HepG2 (cell line): ENCODE data around the gene IGSF21. TPM values are rescaled to one million over a fixed set of nuclear protein-coding genes. Genes with fewer than 3 reads are reported as not detected.

Experiments used
- ATAC-seq: fragments of 200-7000 bp; cut with Tn5 transposase; 3 replicates; pipeline ENCODE4 v1.9.1; 2020; ENCODE audit warnings: mild to moderate bottlenecking, moderate library complexity
- BruUV-seq: library from RNA; stranded (reverse); fragments of 400-500 nt; replicated peaks from 2 replicates; lab custom pipeline; 2021; lab: Mats Ljungman, UMichigan
- CTCF ChIA-PET: fragments of 300-600 bp; formaldehyde crosslinking; extraction: SDS; loops from one replicate; lab custom pipeline; 2021; ENCODE audit warnings: low total read pairs, inconsistent platforms, low intra/inter-chr PET ratio; lab: Yijun Ruan, JAX
- POLR2A ChIA-PET: fragments of 350-600 bp; sonication (Branson Sonifier 250); formaldehyde crosslinking; loops from one replicate; lab custom pipeline; 2020; ENCODE audit warnings: antibody characterized with exemption, inconsistent platforms; lab: Yijun Ruan, JAX
- DNase-seq: peaks from one replicate; pipeline ENCODE4 v3.0.0-alpha.2; 2015; ENCODE audit warnings: low spot score
- FAIRE-seq: peaks from 3 replicates; lab custom pipeline; 2011; peaks lifted over from hg19 to GRCh38; lab: Jason Lieb, UNC
- H2AFZ ChIP-seq: one replicate; pipeline ENCODE4 v1.6.1; 2011; ENCODE audit warnings: low read length, inconsistent platforms
- H3K27ac ChIP-seq: fragments of 300-600 bp; 3 replicates; pipeline ENCODE4 v1.8.0; 2011; ENCODE audit warnings: mixed run types, mild to moderate bottlenecking, mixed read lengths, low read length, inconsistent platforms; ENCODE audit not compliant: insufficient read depth; ENCODE audit errors: extremely low read length
- H3K27me3 ChIP-seq, 2 experiments: fragments of 200-600 bp in 1 of 2; 2 replicates in 1 of 2; 3 replicates in 1 of 2; pipeline versions ENCODE4 v1.6.0 to v1.8.0; 2011; ENCODE audit warnings: low read length in 2 of 2, mild to moderate bottlenecking in 2 of 2, moderate library complexity in 2 of 2, inconsistent platforms in 1 of 2; ENCODE audit not compliant: insufficient read depth in 2 of 2, control insufficient read depth in 1 of 2
- H3K36me3 ChIP-seq, 2 experiments: fragments of 200-600 bp in 1 of 2; replicated peaks in 1 of 2; 2 replicates in 1 of 2; 3 replicates in 1 of 2; pipeline versions ENCODE4 v1.5.1 to v1.8.0; 2011; ENCODE audit warnings: low read length in 2 of 2, inconsistent platforms in 1 of 2; ENCODE audit not compliant: insufficient read depth in 2 of 2, control insufficient read depth in 1 of 2
- H3K4me1 ChIP-seq: 2 replicates; pipeline ENCODE4 v1.5.1; 2012; ENCODE audit warnings: low read length, inconsistent platforms; ENCODE audit not compliant: insufficient read depth
- H3K4me2 ChIP-seq: 2 replicates; pipeline ENCODE4 v1.6.0; 2011; ENCODE audit warnings: low read depth, low read length, inconsistent platforms
- H3K4me3 ChIP-seq, 3 experiments: fragments of 200-600 bp in 1 of 3; sonication (generic), shearing (Covaris generic) in 1 of 3; replicated peaks in 1 of 3; 2 replicates each; pipeline ENCODE4 v1.5.1; 2011 to 2016; ENCODE audit warnings: low read length in 3 of 3, inconsistent platforms in 2 of 3, low read depth in 2 of 3, mild to moderate bottlenecking in 2 of 3, control low read depth in 1 of 3, mixed read lengths in 1 of 3; ENCODE audit not compliant: insufficient read depth in 1 of 3
- H3K79me2 ChIP-seq: one replicate; pipeline ENCODE4 v1.6.1; 2011; ENCODE audit warnings: low read length, inconsistent platforms; ENCODE audit not compliant: insufficient read depth
- H3K9ac ChIP-seq: 2 replicates; pipeline ENCODE4 v1.6.0; 2011; ENCODE audit warnings: mild to moderate bottlenecking, low read depth, low read length, inconsistent platforms; ENCODE audit not compliant: insufficient read depth
- H3K9me3 ChIP-seq: 2 replicates; pipeline ENCODE4 v1.5.1; 2012; ENCODE audit warnings: mild to moderate bottlenecking, low read length
- H4K20me1 ChIP-seq: 2 replicates; pipeline ENCODE4 v1.6.0; 2011; ENCODE audit warnings: inconsistent platforms, mild to moderate bottlenecking, low read length, moderate library complexity; ENCODE audit not compliant: insufficient read depth
- CENPX ChIP-seq: sonication (generic); formaldehyde crosslinking; IDR thresholded peaks from 2 replicates; pipeline ENCODE4 v1.9.0; 2021; ENCODE audit warnings: mild to moderate bottlenecking, missing genetic modification reagents, moderate library complexity
- GTF3A ChIP-seq: sonication (generic); formaldehyde crosslinking; conservative IDR thresholded peaks from 2 replicates; pipeline ENCODE4 v1.4.0; 2020; ENCODE audit warnings: mild to moderate bottlenecking, missing genetic modification reagents
- KLF15 ChIP-seq: sonication (generic); formaldehyde crosslinking; IDR thresholded peaks from 2 replicates; pipeline ENCODE4 v1.8.1; 2023; ENCODE audit warnings: borderline replicate concordance, mild to moderate bottlenecking, inconsistent platforms, missing genetic modification reagents, mixed read lengths
- PAXIP1 ChIP-seq: sonication (generic); formaldehyde crosslinking; conservative IDR thresholded peaks from 2 replicates; pipeline ENCODE4 v1.4.0; 2020; ENCODE audit warnings: mild to moderate bottlenecking, missing genetic modification reagents, moderate library complexity
- SIN3B ChIP-seq: fragments of 150-350 bp; IDR thresholded peaks from 2 replicates; pipeline ENCODE4 v1.6.1; 2014; ENCODE audit warnings: low read length
- THAP11 ChIP-seq: IDR thresholded peaks from 2 replicates; pipeline ENCODE4 v1.6.1; 2016; ENCODE audit warnings: missing biosample characterization, missing genetic modification reagents
- TIGD3 ChIP-seq: sonication (generic); formaldehyde crosslinking; IDR thresholded peaks from 2 replicates; pipeline ENCODE4 v1.5.1; 2020; ENCODE audit warnings: mild to moderate bottlenecking, missing genetic modification reagents, borderline replicate concordance
- ZBTB14 ChIP-seq: sonication (generic); formaldehyde crosslinking; IDR thresholded peaks from 2 replicates; pipeline ENCODE4 v1.4.0; 2020; ENCODE audit warnings: missing genetic modification reagents
- ZKSCAN8 ChIP-seq: IDR thresholded peaks from 2 replicates; pipeline ENCODE4 v1.6.1; 2016; ENCODE audit warnings: borderline replicate concordance, missing genetic modification reagents, missing compliant biosample characterization
- ZNF20 ChIP-seq: sonication (generic); formaldehyde crosslinking; IDR thresholded peaks from 2 replicates; pipeline ENCODE4 v1.4.0; 2020; ENCODE audit warnings: mild to moderate bottlenecking, moderate library complexity, missing genetic modification reagents
- ZNF205 ChIP-seq: IDR thresholded peaks from 2 replicates; pipeline ENCODE4 v1.6.1; 2018; ENCODE audit warnings: missing biosample characterization, missing genetic modification reagents
- ZNF446 ChIP-seq: sonication (generic); formaldehyde crosslinking; IDR thresholded peaks from 2 replicates; pipeline ENCODE4 v1.5.0; 2020; ENCODE audit warnings: mild to moderate bottlenecking, missing genetic modification reagents
- ZNF7 ChIP-seq: IDR thresholded peaks from 2 replicates; pipeline ENCODE4 v1.6.1; 2016; ENCODE audit warnings: missing biosample characterization, missing genetic modification reagents
- ZNF841 ChIP-seq: sonication (generic); formaldehyde crosslinking; IDR thresholded peaks from 2 replicates; pipeline ENCODE4 v1.8.1; 2023; ENCODE audit warnings: missing genetic modification reagents, borderline replicate concordance
- WGBS: methylation state at CpG from one replicate; pipeline ENCODE4 v1.1.6; 2017; ENCODE audit warnings: low lambda C conversion rate; 5-methylcytosine and 5-hydroxymethylcytosine counted together
- in situ Hi-C: cut with HindIII; loops from 2 replicates; pipeline ENCODE4 v1.10.0; 2017; ENCODE audit warnings: low pct_unique_long_range_greater_than_20kb; ENCODE audit not compliant: extremely low pct_ligation_motif_present
- intact Hi-C: fragments of 100-400 bp; cut with micrococcal nuclease; formaldehyde crosslinking; loops from one replicate; pipeline ENCODE4 v1.10.0; 2022; ENCODE audit not compliant: unreplicated experiment
- polyA plus RNA-seq, 8 experiments: library from polyadenylated mRNA; depleted of rRNA in 3 of 8; stranded (reverse) in 7 of 8; unstranded in 1 of 8; fragments of >200 nt; fragmentation: Illumina TruSeq in 4 of 8; extraction: Trizol in 4 of 8; gene quantifications; 2 replicates each; pipeline versions ENCODE4 v1.2.1 to v1.2.3, GENCODE V29; 2011 to 2016; ENCODE audit warnings: low read depth in 4 of 8, missing spikeins in 1 of 8, mixed read lengths in 1 of 8; ENCODE audit not compliant: insufficient read depth in 1 of 8
- total RNA-seq, 5 experiments: library from RNA; depleted of rRNA; stranded (reverse); fragments of >200 nt; fragmentation: Illumina TruSeq; extraction: Trizol; gene quantifications; 2 replicates each; pipeline ENCODE4 v1.2.3, GENCODE V29; 2016; ENCODE audit warnings: low read depth in 1 of 5

The IGSF21 gene
- total and polyA plus RNA-seq, 2 of the 13 experiments (the other 11 are each of a cell fraction or from before 2014, with no cell fraction given), result not detected

GRCh38 chr1:18230321-18230720, 122.7 kb downstream of the IGSF21 start:
- no peaks in the 10 kb centered on the region for H3K36me3 ChIP-seq
- WGBS, result 34% methylated on average over 3 of the region's 6 CpGs
- H3K4me1 ChIP-seq, result no peaks in the 10 kb centered on the region
- intact Hi-C loops (no loop called here), in situ Hi-C loops (no loop called here)
- H3K27ac ChIP-seq, result no peak overlapping the region
- ChIA-PET POLR2A (no interaction called here), CTCF (no interaction called here)
- peaks cover 21% of the 10 kb centered on the region for H3K9me3 ChIP-seq
- H4K20me1 ChIP-seq, result no peaks in the 10 kb centered on the region
- no peaks in the 10 kb centered on the region for H3K79me2 ChIP-seq
- DNase-seq (no peak), ATAC-seq (no peak), FAIRE-seq (no peak)
- H3K27me3 ChIP-seq, result peaks cover 0 to 6% of the 10 kb centered on the region in 2 experiments; a peak in 4 of 5 replicates
- H3K4me2 ChIP-seq, result no peak overlapping the region
- H2AFZ ChIP-seq, result no peak overlapping the region
- H3K9ac ChIP-seq, result no peak overlapping the region
- no peak for TF ChIP-seq ZBTB14 (CRISPR knock-in tag)
- no peak overlapping the region for H3K4me3 ChIP-seq
- no TSS peak for BruUV-seq

GRCh38 chr1:18230840-18231239, 123.2 kb downstream of the IGSF21 start:
- in situ Hi-C loops, result no loop called here
- Histone ChIP-seq H3K4me3 (no peak overlapping the region), H3K9me3 (peaks cover 21% of the 10 kb centered on the region), H3K4me2 (no peak overlapping the region), H2AFZ (no peak overlapping the region), H3K27ac (no peak overlapping the region), H3K79me2 (no peaks in the 10 kb centered on the region), H3K4me1 (no peaks in the 10 kb centered on the region), H3K27me3 (peaks cover 0 to 3% of the 10 kb centered on the region in 2 experiments; a peak in 3 of 5 replicates), H3K36me3 (no peaks in the 10 kb centered on the region), H3K9ac (no peak overlapping the region), H4K20me1 (no peaks in the 10 kb centered on the region)
- FAIRE-seq (no peak), DNase-seq (no peak), ATAC-seq (no peak)
- BruUV-seq, result no TSS peak
- CTCF ChIA-PET, result no interaction called here
- POLR2A ChIA-PET, result no interaction called here
- intact Hi-C loops, result no loop called here
- 11% methylated on average over 9 of the region's 9 CpGs for WGBS
- TF ChIP-seq THAP11 (no peak), SIN3B (no peak), PAXIP1 (CRISPR knock-in tag) (no peak), ZNF841 (CRISPR knock-in tag) (no peak), TIGD3 (CRISPR knock-in tag) (no peak), ZNF20 (CRISPR knock-in tag) (no peak), GTF3A (no peak), CENPX (CRISPR knock-in tag) (no peak), ZNF446 (CRISPR knock-in tag) (no peak), ZKSCAN8 (CRISPR knock-in tag) (no peak), ZNF7 (no peak), ZNF205 (CRISPR knock-in tag) (no peak), KLF15 (no peak)
